ENCODE measurements around the gene SLC6A6.
"Not testable (repeated sequence)": the region's sequence is repeated elsewhere in the genome, so short reads cannot be mapped to it uniquely, and the experiment has no call there.

Gene SLC6A6

DNA sequence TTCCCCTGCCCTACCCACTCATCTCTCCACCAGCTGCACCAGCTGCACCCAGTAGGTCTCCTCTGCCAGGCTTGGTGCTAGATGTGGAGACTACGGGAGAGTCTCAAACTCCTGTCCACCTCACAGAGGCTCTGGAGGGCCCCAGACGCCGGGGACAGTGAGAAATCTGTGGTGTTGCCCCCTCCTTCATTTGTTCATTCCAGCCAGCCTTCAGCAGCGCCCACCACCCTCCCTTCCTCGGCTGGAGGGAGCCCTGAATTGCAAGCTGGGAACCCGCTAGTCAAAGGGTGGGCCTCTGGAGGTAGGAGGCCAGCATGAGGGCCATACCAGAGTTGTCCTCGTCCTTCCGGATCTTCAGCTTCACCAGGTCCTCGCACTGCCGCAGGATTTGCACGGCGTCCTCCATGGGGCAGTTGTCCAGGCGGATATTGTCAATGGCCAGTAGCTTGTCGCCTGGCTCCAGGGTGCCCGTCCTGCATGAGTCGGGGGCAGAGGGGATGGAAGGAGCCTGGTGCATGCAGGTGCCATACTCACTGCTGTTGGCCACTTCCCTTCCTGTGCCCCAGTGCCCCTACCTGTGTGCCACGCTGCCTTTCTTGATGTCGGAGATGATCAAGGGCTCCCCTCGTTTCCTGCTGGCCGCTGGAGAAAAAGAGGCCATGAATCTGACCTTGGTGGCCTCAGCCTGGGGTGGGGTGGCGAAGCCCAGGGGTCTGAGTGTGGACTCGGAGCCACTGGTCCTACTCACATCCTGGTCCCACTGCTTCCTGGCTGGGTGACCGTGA lies 108.6 kb downstream of the SLC6A6 start:
- no peak for DNase-seq

DNA sequence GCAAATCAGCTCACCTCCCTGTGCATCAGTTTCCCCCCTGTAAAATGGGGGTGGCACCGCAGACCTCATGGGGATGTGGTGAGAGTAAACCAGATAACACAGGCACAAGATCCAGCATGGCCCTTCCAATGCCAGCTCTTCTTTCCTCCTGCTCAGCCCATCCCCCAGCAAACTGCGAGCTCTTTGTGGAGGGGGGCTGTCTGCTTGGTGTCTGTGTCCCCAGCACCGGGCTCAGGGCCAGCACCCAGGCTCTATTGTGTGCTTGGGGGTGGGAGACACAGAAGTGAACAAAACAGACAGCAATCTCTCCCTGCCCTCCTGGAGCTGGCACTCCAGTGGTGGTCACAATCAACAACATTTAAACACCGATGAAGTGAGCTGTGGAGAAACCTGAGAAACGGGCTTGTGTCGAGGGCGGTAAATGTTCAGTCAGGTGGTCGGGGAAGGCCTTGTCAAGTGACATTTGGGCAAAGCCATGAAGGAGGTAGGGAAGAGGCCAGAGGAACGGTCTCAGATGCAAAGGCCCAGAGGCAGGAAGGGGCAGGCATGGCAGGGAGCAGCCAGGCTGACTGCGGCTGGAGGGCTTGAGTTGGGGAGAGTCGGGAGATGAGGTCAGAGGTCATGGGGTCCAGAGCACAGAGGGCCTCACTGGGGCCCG lies 109.3 kb downstream of the SLC6A6 start:
- DNase-seq: no peak

DNA sequence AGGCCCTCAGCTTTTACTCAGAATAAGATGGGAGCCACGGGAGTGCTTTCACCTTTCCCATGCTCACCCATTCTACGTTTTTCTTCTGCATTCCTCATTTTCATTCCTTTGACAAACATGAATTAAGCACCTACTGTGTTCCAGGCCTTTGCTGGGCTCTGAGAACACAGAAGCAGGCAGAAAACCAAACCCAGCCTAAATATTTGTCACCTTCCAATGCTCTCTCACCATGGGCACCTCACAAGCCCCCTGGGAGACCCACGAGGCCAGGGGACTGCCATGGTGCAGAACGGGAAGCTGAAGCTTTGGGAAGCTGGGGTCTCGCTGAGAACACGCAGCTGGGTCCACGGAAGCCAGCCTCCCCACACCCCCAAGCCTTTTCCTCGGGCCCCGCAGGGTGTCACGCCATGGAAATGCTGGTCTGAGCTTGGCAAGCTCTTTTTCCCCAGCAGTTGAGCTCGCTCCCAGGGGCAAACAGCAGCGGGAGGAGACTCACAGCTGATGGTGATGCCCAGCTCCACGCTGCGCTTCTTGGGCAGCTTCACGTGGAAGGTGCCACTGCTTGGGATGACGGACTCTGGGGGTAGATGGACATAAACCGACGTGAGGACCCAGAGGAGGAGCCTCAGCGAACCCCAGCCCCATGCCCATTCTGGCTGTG lies 110.0 kb downstream of the SLC6A6 start:
- no peak for DNase-seq

DNA sequence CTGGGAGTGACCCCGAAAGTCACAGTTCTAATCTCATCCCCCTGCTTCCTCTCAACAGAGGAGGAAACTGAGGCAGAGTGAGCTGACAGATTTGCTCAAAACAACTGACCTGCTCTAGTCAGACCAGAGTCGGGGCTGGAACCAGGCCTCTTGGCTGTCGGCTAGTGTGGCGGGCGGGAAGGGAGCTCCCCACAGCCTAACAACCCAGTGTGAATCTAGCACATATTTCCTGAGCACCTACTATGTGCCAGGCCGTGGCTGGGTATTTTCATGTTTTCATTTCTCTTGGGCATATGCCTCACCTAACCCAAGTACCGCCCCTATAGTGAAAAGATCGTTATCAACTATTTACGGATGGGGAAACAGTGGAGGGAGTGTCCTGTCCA lies 110.5 kb downstream of the SLC6A6 start:
- no peak for DNase-seq

DNA sequence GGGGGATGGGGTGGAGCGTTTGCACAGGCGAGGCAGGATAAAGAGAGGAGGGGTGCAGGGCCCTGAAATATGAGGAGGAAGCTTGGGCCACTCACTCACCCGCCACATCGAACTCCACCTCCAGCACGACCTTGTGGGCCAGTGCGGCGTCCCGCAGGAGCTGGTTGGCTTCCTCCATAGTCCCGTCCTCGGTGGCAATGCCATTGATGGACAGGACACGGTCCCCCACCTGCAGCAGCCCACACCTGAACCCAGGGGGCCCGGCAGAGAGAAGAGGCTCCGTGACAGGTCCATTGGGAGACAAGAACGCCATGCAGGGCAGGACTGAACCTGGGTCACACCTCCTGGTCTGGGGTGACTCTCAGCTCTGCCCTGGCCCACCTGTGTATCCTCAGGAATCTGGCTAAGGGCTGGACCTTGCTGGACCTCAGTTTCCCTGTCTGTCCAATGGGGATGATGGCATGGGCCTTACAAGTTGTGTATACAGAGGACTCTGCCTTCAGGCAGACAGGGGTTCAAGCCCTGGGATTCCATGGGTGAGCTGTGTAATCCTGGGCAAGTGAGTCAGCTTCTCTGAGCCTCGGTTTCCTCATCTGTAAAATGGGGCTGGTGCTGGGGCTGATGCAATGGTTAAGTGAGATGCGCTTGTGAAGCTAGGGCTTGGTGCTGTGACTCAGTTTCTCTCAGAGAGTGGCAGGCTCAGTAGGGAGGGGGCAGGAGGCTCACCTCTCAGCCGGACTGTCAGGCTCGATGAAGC lies 111.3 kb downstream of the SLC6A6 start:
- no peak for DNase-seq

DNA sequence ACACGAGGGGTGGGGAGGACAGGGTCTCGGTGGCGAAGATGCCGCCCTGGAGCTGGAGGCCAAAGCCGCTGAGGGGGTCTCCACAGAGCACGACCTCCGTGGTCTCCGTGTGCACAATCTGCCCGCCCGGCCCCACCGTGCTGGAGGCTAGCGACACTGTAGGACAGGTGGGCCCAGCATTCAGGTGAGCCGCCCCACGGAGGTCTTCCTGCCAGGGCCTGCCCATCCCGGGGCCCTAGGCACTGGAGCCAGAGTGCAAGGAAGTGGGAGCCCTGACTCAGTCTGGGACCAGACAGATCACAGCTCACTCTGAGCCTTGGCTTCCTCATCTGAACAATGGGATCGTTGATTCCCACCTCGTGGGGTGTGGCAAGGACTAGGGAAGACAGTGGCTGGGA lies 111.9 kb downstream of the SLC6A6 start:
- DNase-seq: no peak

DNA sequence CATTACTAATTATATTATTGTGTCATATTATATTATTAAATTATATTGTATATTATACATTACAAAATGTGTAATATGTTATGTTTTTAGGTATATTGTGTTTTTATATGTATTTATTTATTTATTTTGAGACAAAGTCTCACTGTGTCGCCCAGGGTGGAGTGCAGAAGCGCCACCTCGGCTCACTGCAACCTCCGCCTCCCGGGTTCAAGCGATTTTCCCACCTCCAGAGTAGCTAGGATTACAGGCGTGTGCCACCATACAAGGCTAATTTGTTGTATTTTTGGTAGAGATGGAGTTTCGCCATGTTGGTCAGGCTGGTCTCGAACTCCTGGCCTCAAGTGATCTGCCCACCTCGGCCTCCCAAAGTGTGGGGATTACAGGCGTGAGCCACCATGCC lies 113.1 kb downstream of the SLC6A6 start:
- DNase-seq: not testable (repeated sequence)

DNA sequence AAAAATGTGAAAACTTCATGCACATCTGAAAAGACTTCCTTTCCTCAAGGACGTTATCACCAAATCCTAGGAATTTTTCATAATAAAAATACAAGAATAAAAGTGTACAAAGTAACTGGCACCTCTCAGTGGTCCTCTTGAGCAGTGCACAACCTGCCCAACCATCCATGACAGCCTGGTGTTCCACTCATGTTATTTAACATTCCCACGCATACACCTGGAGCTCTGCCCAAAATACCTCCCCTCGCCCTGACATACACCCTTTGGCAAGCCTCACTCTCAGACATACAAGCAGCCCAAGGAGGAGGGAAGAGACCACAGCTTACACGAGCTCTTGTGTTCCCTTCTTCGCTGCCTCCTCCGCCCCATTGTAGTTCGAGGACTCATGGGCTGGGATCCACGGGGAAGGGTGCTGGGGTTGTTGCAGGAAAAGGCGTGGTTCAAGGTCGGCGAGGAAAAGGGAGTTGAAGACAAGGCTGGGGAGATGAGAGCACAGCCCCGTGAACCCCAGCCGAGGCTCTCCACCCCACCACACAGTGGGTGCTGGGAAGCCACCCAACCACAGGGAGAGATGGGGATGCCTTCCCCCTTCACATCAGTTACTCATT lies 114.4 kb downstream of the SLC6A6 start:
- DNase-seq: no peak

DNA sequence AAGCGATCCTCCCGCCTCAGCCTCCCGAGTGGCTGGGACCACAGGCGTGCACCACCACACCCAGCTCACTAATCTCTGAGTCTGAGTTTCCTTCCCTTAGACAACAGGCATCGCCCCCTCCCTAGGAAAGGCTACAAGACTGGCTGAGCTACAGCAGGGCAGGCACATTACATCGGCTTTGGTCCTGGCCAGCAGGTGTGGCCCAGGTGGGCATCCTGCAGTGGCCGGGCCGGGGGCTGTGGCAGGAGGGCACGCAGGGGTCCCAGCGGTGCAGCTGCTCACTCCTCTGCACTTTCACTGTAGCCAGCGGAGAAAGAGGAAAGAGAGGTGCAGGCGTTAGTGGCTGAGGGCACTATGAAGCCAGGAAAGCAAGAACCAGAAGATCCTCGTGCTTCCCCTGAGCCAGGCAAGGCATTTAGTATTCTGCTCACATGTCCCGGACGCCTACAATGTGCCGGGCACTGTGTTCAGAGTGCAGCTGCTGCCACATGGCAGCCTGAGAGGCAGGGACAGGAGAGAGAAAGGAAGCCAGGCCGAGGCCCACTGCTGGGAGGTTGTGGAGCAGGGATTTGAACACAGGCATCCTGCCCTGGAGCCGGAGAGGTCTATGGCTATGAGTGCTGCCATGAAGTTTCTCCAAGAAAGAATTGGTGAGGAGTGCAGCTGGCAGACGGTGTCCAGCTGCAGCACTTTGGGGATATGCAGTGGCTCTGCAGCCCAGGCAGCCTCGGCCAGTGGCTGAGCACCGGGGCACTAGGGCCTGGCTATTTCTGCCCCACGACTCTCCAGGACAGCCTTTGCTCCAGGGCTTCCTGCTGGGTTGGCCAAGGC lies 115.4 kb downstream of the SLC6A6 start:
- no peak for DNase-seq

DNA sequence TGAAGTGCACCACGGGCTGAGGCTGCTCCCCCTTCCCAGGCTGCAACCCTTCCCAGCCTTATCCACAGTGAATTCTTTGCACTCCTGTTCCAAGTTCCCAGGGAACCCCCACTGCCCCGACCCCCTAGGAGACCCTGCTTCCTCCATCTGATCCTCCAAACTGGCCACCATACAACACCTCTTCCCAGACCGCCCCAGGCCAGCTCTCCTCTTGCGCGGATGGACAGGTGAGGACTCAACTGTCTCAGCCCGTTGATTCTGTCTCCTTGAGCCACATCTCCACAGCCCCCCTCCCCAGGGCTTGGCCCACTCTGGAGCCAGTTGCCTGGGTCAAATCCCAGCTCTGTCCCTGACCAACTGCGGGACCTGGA lies 116.0 kb downstream of the SLC6A6 start:
- no peak for DNase-seq

DNA sequence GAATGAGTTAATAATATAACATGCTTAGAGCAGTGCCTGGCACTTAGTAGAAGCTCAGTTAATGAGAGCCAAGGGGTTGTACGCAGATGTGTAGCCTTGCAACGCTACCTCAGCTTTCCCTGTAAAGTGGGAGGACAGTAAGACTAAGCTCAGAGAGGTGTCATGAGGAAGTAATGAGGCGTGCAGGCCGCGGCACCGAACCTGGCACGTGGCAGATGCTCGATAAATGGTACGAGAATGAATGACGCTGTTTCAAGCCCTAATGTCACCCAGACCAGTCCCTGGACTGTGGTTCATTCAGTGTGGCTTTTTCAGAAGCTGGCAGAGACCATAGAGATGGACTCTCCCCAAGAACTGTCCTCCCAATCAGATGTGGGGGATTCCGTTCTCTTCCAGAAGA lies 116.5 kb downstream of the SLC6A6 start:
- no peak for DNase-seq

DNA sequence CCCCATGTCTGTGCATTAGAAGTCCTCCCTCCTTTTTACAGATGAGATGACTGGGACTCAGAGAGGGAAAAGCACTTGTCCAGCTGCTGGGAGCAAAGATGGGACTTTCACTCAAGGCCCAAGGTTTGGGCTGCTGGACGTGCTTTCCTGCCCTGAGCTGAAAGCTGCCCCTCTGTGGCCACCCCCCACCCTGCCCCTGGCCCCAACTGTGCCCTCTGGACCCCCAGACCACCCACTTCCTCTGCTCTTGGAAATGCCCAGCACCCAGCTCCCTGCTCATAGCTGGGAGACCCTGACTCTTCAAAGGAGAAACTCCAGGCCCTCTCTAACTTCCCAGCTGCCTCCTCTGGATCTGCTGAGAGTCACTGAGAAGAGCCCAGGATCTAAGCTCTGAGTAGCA lies 117.0 kb downstream of the SLC6A6 start:
- no peak for DNase-seq

DNA sequence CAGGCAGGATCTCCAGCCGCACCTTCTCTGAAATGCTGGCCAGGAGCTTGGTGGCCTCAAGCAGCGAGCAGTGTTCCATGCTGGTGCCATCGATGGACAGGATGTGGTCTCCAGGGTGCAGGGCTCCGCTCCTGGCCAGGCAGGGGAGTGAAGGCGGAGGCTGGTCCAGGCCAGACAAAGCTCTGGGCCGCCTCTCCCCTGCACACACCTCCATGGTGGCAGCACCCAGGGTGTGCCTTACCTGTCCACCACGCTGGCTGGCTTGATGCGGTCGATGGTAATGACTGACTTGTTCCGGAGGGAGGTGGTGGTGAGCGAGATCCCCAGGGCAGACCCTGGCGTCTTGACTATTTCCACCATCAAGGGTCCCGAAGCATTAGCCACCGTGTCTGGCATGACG lies 117.7 kb downstream of the SLC6A6 start:
- DNase-seq: no peak

DNA sequence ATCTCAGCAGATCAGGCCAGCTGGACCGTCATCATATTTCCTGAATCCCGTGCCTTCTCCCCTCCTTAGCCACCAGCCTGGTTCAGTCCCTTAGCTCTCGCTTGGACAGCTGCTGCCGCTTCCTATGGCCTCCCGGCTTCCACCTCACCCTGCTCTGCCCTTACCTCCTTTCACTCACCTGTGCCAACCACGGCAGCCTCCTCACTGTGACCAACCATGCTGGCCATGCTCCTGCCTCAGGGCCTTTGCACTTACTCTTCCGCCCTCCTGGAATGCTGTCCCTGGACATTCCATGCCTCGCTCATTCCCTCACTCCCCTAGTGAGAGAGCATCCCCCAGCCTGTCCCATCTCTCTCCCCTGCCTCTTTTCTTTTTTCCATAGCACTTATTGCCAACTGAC lies 118.6 kb downstream of the SLC6A6 start:
- DNase-seq: no peak

DNA sequence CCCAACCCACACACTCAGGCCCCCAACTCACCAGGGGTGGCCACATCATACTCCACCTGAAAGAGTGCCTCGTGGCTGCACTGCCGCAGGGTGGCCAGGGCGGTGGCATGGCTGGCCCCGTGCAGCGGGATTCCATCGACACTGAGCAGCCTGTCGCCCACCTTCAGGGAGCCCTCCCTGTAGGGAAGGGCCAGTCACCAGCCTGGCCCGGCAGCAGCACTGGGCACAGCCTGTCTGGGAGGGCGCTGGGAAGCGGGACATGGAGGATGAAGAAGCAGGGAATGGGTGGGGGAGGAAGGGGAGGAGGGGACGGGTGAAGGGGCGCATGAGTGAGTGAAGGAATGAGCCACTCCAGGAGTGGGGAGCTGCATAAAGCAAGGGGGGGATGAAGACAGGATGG lies 119.2 kb downstream of the SLC6A6 start:
- no peak for DNase-seq

DNA sequence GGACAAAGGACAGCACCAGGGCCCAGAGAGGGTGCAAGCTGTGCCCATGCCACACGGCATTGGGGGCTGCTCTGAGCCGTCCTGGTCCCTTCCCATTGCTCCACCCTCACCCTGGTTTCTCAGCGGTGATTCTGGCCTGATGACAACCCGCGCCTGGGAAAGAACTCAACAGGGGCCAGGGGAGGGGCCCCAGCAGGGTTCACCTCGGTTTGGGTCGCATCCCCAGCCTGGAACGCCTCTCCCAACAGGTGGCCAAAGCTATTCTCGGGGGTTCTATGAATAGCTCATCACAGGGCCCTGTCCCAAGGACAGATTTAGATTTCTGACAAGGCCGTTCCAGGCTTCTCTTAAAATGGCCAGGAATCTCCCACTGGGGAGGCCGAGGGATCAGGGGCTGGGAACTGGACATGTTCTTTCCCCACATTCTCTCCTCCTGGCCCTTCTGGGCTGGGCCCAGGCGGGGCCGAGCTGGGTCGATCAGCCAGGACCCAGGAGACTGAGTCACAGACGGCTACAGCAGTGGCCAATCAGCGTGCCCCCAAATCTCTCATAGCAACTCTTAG lies 119.8 kb downstream of the SLC6A6 start:
- DNase-seq: no peak

DNA sequence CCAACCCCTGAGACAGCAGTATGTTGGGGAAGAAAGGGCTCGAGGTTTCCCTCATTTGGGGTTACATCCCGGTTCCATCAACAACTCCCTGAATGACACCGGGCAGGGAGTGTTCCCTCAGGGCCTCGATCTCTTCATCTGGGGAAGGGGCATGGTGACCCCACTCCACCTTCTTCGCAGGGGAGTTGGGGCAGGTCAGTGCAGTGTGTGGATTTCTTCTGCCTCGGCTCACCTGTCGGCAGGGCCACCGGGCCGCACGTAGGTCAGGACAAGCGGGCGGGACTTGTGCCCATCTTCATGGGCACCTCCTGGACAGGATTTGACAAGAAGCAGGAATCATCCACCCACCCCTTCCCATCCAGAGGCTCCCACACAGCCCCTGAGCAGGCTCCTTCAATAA lies 120.4 kb downstream of the SLC6A6 start:
- DNase-seq: no peak

DNA sequence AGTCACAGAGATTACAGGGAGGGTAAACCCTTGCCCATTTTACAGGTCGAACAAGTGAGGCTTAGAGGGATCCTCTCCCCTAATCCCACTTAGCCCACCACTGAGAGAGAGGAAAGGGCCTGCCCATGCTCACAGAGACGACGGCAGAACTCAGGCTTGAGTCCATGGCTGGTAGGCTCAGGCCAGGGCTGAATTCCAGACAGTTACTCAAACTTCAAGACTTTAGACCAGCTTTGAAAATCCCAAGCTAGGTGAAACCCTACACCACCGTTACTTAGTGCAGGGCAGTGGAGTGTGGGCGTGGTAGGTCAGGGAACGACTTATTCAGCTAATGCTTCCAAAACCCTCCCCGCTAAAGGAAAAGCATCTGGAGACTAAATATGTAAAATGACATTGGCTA lies 121.4 kb downstream of the SLC6A6 start:
- no peak for DNase-seq

DNA sequence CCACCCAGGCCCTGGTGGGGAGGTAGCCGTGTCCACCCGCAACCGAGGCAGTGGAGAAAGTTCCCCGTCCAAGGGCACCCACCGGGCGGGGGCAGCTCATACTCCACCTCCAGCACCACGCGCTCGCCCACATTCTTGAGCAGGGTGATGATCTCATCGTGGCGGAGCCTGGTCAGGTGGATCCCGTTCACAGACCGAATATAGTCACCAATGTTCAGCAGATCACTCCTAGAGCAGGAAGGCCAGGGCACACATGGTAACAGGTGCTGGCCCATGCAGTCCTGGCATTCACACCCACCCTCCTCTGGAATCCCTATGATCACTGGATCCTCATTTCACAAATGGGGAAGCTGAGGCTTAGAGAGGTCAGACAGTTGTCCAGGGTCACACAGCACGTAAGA lies 121.9 kb downstream of the SLC6A6 start:
- no peak for DNase-seq

DNA sequence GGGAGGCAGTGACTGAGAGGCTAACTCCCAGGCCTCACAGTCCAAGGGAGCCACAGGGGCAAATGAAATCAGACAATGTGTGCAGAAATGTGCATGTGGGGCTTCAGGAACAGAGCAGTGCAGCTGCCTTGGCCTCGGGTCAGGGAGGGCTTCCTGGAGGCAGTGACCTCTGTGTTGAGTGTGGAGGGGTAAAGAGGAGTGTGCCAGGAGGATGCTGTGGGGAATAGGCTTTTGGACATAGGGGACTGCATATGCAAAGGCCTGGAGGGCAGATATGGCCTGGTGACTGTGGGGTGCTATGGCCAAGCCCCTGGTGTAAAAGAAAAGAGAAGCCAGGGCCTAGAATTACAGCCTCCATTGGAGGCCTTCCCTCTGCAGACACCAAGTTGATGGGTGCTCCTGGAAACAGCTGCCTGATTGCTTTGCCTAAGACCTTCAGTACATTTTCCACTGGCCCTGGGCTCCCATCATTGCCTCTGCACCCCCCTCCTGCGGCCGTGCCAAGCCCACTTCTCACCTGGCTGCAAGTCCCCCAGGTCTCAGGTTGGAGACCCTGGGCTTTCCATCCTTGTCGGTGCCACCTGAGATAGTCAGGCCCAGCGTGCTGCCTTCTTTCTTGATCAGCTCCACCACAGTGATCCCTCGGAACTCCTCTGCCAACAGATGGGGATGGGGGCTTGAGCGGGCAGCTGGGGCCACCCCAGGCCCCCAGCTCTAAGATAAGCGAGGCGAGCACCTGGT lies 122.7 kb downstream of the SLC6A6 start:
- DNase-seq: no peak

Data from NCI-H1417 treated with DMSO at 0.1 percent for 48 hours (cell line).